HG02884 (cell line): ENCODE data around the gene INF2.

Experiments used
- ATAC-seq: cut with Tn5 transposase; IDR thresholded peaks from one replicate; pipeline ENCODE4 v1.9.1; 2021; ENCODE audit warnings: mild to moderate bottlenecking, moderate library complexity; ENCODE audit not compliant: unreplicated experiment

The INF2 gene

GRCh38 chr14:104687601-104688504, 1.6 kb upstream of the INF2 start:
- ATAC-seq: no peak

- no peak for ATAC-seq
Measured at GRCh38 chr14:104688505-104689108, 811 bp upstream of the INF2 start.

GRCh38 chr14:104689881-104690711, 678 bp downstream of the INF2 start:
- no peak for ATAC-seq

- no peak for ATAC-seq
Measured at GRCh38 chr14:104690861-104691455, 1.5 kb downstream of the INF2 start.

GRCh38 chr14:104691546-104692260, 2.3 kb downstream of the INF2 start:
- ATAC-seq: no peak

- ATAC-seq: no peak
Measured at GRCh38 chr14:104692261-104692938, 3.0 kb downstream of the INF2 start.

- ATAC-seq: no peak
Measured at GRCh38 chr14:104692939-104693315, 3.5 kb downstream of the INF2 start.

- ATAC-seq: no peak
Measured at GRCh38 chr14:104693482-104694431, 4.3 kb downstream of the INF2 start.

GRCh38 chr14:104694475-104694950, 5.1 kb downstream of the INF2 start:
- ATAC-seq: no peak

- no peak for ATAC-seq
Measured at GRCh38 chr14:104694991-104695659, 5.7 kb downstream of the INF2 start.

- no peak for ATAC-seq
Measured at GRCh38 chr14:104695660-104696000, 6.2 kb downstream of the INF2 start.

GRCh38 chr14:104696671-104697316, 7.4 kb downstream of the INF2 start:
- no peak for ATAC-seq

- no peak for ATAC-seq
Measured at GRCh38 chr14:104697317-104697703, 7.9 kb downstream of the INF2 start.

GRCh38 chr14:104697892-104698583, 8.6 kb downstream of the INF2 start:
- no peak for ATAC-seq

- no peak for ATAC-seq
Measured at GRCh38 chr14:104698688-104699425, 9.4 kb downstream of the INF2 start.

- no peak for ATAC-seq
Measured at GRCh38 chr14:104699426-104699748, 10.0 kb downstream of the INF2 start.

GRCh38 chr14:104700225-104700651, 10.8 kb downstream of the INF2 start:
- no peak for ATAC-seq
